Smooth muscle cell (in vitro differentiated cells): ENCODE data around the gene BOK. TPM values are rescaled to one million over a fixed set of nuclear protein-coding genes. Genes with fewer than 3 reads are reported as not detected.

Experiments
- DNase-seq: peaks from one replicate; lab custom pipeline; 2025; ENCODE audit not compliant: unreplicated experiment; lab: John Stamatoyannopoulos, UW
- H2AFZ ChIP-seq: fragments of 200-600 bp; sonication (generic); 2 replicates; pipeline ENCODE4 v1.6.0; 2016; ENCODE audit warnings: antibody characterized with exemption, low read depth, mild to moderate bottlenecking
- H3F3A ChIP-seq: fragments of 200-600 bp; sonication (generic); 2 replicates; pipeline ENCODE4 v1.6.0; 2017; ENCODE audit warnings: antibody characterized with exemption, low read depth
- H3K27ac ChIP-seq: fragments of 200-600 bp; sonication (generic); 2 replicates; pipeline ENCODE4 v1.5.1; 2016; ENCODE audit warnings: low read depth, mild to moderate bottlenecking
- H3K27me3 ChIP-seq: fragments of 200-600 bp; sonication (generic); 2 replicates; pipeline ENCODE4 v1.6.1; 2016; ENCODE audit warnings: low read depth, mild to moderate bottlenecking
- H3K36me3 ChIP-seq: fragments of 200-600 bp; sonication (generic); 2 replicates; pipeline ENCODE4 v1.5.1; 2016; ENCODE audit warnings: low read depth
- H3K4me1 ChIP-seq: fragments of 200-600 bp; sonication (generic); 2 replicates; pipeline ENCODE4 v1.5.1; 2016; ENCODE audit warnings: low read depth
- H3K4me2 ChIP-seq: fragments of 200-600 bp; sonication (generic); 2 replicates; pipeline ENCODE4 v1.6.0; 2016; ENCODE audit warnings: mild to moderate bottlenecking
- H3K4me3 ChIP-seq: fragments of 200-600 bp; sonication (generic); 2 replicates; pipeline ENCODE4 v1.5.1; 2016; ENCODE audit warnings: mild to moderate bottlenecking
- H3K79me2 ChIP-seq: fragments of 200-600 bp; sonication (generic); 2 replicates; pipeline ENCODE4 v1.6.0; 2016; ENCODE audit warnings: low read depth, mild to moderate bottlenecking
- H3K9ac ChIP-seq: fragments of 200-600 bp; sonication (generic); 2 replicates; pipeline ENCODE4 v1.6.0; 2016; ENCODE audit warnings: low read depth
- H3K9me3 ChIP-seq: fragments of 200-600 bp; sonication (generic); replicated peaks from 2 replicates; pipeline ENCODE4 v1.5.1; 2016; ENCODE audit warnings: low read depth
- H4K20me1 ChIP-seq: fragments of 200-600 bp; sonication (generic); 2 replicates; pipeline ENCODE4 v1.6.0; 2016; ENCODE audit warnings: low read depth
- WGBS: methylation state at CpG from one replicate; pipeline ENCODE4 v1.1.7; 2016; ENCODE audit warnings: low lambda C conversion rate; 5-methylcytosine and 5-hydroxymethylcytosine counted together
- polyA plus RNA-seq: library from polyadenylated mRNA; unstranded; fragments of >200 nt; fragmentation: Nextera tagmentation; extraction: Ambion mirVana; gene quantifications from 2 replicates; pipeline ENCODE4 v1.2.1, GENCODE V29; 2016
- total RNA-seq: library from RNA; depleted of rRNA; stranded (reverse); fragments of >200 nt; gene quantifications from 2 replicates; pipeline ENCODE4 v1.2.3, GENCODE V29; 2014
- TF ChIP-seq, protein P1 (sequence below): fragments of 200-600 bp; sonication (generic); IDR thresholded peaks from 2 replicates; pipeline ENCODE4 v1.5.1; 2017; ENCODE audit warnings: borderline replicate concordance, mild to moderate bottlenecking, antibody characterized with exemption; ENCODE audit not compliant: insufficient read depth, poor library complexity, severe bottlenecking

BOK gene
- total and polyA plus RNA-seq, 2 experiments from 2014 or later, result 34.9 to 40.8 TPM

- H3K27ac ChIP-seq, result no peak overlapping the region
- no peaks in the 10 kb centered on the region for H3K4me1 ChIP-seq
- no peaks in the 10 kb centered on the region for H4K20me1 ChIP-seq
- H3K9me3 ChIP-seq, result no peaks in the 10 kb centered on the region
- H3K27me3 ChIP-seq, result no peaks in the 10 kb centered on the region
- H3K36me3 ChIP-seq, result no peaks in the 10 kb centered on the region
- H2AFZ ChIP-seq, result no peak overlapping the region
- H3F3A ChIP-seq, result no peaks in the 10 kb centered on the region
- H3K4me2 ChIP-seq, result no peak overlapping the region
- no peak for DNase-seq
- H3K9ac ChIP-seq, result no peak overlapping the region
- no peak overlapping the region for H3K4me3 ChIP-seq
- H3K79me2 ChIP-seq, result no peaks in the 10 kb centered on the region
- TF ChIP-seq, protein P1, sequence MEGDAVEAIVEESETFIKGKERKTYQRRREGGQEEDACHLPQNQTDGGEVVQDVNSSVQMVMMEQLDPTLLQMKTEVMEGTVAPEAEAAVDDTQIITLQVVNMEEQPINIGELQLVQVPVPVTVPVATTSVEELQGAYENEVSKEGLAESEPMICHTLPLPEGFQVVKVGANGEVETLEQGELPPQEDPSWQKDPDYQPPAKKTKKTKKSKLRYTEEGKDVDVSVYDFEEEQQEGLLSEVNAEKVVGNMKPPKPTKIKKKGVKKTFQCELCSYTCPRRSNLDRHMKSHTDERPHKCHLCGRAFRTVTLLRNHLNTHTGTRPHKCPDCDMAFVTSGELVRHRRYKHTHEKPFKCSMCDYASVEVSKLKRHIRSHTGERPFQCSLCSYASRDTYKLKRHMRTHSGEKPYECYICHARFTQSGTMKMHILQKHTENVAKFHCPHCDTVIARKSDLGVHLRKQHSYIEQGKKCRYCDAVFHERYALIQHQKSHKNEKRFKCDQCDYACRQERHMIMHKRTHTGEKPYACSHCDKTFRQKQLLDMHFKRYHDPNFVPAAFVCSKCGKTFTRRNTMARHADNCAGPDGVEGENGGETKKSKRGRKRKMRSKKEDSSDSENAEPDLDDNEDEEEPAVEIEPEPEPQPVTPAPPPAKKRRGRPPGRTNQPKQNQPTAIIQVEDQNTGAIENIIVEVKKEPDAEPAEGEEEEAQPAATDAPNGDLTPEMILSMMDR, result no peak
- 92% methylated on average over 17 of the region's 17 CpGs for WGBS
Observed at GRCh38 chr2:241534701-241535375, 23.7 kb upstream of the BOK start.

GRCh38 chr2:241535871-241536655, 22.5 kb upstream of the BOK start:
- 80% methylated on average over 13 of the region's 13 CpGs for WGBS
- no peak for DNase-seq
- H2AFZ ChIP-seq, result no peak overlapping the region

GRCh38 chr2:241538838-241539615, 19.5 kb upstream of the BOK start:
- Histone ChIP-seq H3K27ac (no peak overlapping the region), H3F3A (peaks cover 4% of the 10 kb centered on the region), H3K9ac (no peak overlapping the region), H2AFZ (no peak overlapping the region), H3K36me3 (no peaks in the 10 kb centered on the region), H3K79me2 (no peaks in the 10 kb centered on the region), H3K9me3 (no peaks in the 10 kb centered on the region), H3K4me2 (no peak overlapping the region), H3K4me3 (no peak overlapping the region), H3K27me3 (peaks cover 24% of the 10 kb centered on the region), H3K4me1 (peaks cover 7% of the 10 kb centered on the region), H4K20me1 (no peaks in the 10 kb centered on the region)
- 90% methylated on average over 15 of the region's 15 CpGs for WGBS
- DNase-seq, result no peak
- TF ChIP-seq, protein P1, result no peak

More at GRCh38 chr2:241535871-241536655, 22.5 kb upstream of the BOK start:
- Histone ChIP-seq H3K36me3 (no peaks in the 10 kb centered on the region), H3K4me3 (no peak overlapping the region), H3F3A (no peaks in the 10 kb centered on the region), H3K27ac (no peak overlapping the region), H3K9ac (no peak overlapping the region), H3K79me2 (no peaks in the 10 kb centered on the region), H3K9me3 (no peaks in the 10 kb centered on the region), H4K20me1 (no peaks in the 10 kb centered on the region), H3K27me3 (peaks cover 5% of the 10 kb centered on the region), H3K4me2 (no peak overlapping the region), H3K4me1 (peaks cover 4% of the 10 kb centered on the region)
- TF ChIP-seq, protein P1, result no peak
